ENCODE results near the gene HTT-AS.
"Not testable (repeated sequence)": the region's sequence is repeated elsewhere in the genome, so short reads cannot be mapped to it uniquely, and the experiment has no call there.

Gene HTT-AS

DNA sequence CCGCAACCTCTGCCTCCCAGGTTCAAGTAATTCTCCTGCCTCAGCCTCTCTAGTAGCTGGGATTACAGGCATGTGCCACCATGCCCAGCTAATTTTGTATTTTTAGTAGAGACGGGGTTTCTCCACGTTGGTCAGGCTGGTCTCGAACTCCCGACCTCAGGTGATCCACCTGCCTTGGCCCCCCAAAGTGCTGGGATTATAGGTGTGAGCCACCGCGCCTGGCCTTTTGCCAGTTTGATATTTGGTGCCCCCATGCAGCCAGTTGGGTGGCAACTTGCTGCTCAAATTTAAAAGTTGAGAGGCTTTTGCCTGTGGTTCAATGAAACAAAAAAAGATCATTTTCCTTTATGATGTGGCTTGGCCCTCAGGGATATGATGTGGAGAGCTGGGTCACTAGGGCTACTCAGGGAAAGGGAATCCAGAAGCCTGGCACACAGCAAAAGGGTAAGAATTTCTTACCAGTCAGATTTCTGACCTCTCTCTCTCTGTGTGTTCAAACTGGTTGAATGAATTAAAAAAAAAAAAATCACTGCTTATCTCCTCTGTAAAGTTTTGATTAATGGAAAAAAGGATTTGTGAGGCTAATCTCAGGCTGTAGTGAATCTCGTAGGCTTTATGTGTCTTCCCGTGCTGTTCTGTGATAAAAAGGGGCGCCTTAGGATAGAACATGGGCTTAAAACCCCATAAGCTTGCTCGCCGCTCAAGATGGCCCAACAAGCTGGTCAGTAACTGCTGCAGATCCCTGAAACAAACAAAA, 23.0 kb downstream of the HTT-AS start:
- not testable (repeated sequence) for DNase-seq (ENCODE audit: low read depth)

DNA sequence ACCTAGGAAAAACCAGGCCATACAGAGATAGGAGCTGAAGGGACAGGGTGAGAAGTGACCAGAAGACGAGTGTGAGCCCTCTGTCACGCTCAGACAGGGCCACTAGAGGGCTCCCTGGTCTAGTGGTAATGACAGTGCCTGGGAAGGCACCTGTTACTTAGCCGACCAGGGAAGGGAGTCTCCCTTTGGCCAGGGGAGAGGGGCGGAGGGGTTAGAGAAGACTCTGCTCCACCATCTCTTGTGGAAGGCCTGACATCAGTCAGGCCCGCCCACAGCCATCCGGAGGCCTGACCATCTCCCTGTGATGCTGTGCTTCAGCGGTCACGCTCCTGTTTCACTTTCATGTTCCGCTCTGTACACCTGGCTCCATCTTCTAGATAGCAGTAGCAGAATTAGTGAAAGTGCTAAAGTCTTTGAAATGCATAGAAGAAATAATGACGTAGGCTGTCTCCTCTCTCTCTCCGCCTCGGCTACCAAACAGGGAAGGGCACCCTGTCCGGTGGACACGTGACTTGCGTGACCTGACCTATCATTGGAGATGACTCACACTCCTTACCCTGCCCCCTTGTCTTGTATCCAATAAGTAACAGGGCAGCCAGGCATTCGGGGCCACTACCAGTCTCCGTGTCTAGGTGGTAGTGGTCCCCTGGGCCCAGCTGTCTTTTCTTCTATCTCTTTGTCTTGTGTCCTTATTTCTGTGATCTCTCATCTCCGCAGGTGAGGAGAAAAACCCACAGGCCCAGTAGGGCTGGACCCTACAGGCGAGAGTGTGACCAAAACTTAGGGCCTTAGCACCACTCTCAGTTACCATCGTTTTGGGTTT, 26.7 kb downstream of the HTT-AS start:
- DNase-seq (ENCODE audit: low read depth): peak; percentile 68

DNA sequence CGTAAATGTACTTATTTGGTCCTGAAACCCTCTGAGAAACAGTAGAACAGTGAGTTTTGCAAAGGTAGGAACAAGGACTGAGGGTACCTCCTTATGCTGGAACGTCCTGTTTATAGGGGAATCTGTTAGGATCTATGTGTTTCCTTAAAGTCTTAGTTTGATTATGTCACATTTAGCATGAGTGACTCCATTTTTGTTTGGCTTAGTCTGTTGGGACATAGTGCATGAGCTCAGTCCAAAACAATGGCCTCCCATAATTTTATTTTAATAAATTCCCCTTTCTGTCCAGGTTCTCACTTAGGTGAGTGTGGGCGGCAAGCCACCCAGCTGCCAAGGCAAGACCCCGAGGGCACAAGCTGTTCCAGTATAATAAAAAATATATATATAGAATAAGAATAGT, 27.7 kb downstream of the HTT-AS start:
- no peak for DNase-seq (ENCODE audit: low read depth)

DNA sequence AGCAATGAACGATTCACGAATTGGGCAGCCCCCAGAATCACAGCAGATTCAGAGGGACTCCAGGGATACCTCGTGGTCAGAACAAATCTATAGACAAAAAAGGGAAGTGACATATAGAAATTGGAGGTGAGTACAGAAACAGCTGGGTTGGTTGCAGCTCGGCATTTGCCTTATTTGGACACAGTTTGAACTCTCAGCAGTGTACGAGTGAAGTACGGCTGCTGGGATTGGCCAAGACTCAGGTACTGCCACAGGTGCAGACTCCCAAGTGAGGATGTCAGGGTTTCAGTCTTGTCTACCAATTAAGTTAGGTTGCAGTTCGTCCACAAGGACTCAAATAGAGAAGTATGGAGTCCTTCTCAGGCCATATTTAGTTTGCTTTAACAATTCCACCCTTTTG, 28.2 kb downstream of the HTT-AS start:
- DNase-seq (ENCODE audit: low read depth): no peak

DNA sequence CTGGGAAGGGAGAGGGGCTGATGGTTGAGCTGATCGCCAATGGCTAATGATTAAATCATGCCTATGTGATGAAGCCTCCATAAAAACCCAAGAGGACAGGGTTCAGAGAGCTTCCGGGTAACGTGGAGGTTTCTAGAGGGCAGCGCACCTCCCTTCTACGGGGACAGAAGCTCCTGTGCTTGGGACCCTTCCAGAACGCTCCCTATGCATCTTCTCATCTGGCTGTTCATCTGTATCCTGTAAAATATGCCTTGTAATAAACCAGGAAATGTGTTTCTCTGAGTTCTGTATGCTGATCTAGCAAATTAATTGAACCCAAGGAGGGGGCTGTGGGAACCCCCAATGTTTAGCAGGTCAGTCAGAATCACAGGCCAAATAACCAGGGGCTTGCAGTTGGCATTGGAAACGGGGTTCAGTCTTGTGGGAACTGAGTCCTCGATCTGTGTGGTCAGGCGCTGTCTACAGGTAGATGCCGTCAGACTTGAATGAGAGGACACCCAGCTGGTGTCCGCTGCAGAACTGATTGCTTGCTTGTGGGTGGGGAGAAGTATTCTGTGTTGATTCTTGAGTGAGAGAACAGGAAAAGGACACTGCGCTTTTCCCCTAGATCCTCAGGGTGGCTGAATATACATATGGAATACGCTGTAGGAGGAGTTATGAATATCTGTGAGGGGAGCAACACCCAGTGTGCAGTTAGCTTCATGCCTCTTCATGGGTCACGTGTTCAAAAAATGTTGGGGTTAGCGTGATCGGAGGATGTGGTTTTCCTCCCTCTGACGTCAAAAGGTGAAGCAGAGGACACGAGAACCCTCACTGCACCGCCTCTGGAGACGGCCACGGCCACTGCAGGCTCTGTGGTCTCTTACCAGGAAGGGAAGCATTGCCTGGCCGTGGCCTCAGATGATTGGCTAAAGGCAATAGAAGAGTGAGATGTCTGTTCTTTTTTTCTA, 29.2 kb downstream of the HTT-AS start:
- DNase-seq (ENCODE audit: low read depth): peak; percentile 52

DNA sequence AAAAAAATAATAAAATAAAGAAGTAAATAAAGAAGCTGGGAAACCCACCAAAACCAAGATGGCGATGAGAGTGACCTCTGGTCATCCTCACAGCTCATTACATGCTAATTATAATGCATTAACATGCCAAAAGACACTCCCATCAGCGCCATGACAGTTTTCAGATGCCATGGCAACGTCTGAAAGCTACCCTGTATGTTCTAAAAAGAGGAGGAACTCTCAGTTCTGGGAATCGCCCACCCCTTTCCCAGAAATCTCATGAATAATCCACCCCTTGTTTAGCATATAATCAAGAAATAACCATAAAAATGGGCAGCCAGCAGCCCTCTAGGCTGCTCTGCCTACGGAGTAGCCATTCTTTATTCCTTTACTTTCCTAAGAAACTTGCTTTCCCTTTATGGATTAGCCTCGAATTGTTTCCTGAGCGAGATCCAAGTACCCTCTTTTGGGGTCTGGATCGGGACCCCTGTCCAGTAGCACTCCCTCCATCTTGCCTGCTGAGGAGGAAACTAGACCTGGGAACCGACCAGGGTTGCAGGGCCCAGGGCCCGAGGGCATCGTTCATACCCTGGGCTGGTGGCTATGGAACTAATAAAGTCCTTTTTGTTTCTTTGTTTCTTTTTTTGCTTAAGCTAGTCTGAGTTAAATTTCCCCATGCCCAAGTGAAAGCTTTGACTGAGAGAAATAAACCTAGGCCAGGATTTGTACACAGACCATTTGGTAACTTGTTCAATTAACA, 30.9 kb downstream of the HTT-AS start:
- DNase-seq (ENCODE audit: low read depth): no peak

DNA sequence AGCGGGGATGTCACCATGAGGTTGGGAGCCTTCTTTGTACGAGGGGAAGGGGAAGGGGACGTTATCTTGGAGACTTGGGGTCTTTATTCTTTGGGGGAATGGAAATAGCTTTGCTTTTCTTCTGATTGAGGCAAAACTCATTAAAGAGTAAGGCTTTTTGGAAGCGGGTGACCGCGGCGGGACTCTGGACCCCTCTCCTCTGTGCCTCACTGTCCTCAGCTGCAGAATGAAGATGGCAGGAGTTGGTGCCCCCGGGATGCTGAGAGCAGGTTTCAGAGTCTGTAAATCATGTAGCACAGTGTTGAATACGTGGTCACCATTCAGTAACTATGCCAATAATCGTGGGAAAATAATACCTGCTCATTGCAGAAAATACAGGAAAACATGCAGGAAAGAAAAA, 32.1 kb downstream of the HTT-AS start:
- DNase-seq (ENCODE audit: low read depth): no peak

DNA sequence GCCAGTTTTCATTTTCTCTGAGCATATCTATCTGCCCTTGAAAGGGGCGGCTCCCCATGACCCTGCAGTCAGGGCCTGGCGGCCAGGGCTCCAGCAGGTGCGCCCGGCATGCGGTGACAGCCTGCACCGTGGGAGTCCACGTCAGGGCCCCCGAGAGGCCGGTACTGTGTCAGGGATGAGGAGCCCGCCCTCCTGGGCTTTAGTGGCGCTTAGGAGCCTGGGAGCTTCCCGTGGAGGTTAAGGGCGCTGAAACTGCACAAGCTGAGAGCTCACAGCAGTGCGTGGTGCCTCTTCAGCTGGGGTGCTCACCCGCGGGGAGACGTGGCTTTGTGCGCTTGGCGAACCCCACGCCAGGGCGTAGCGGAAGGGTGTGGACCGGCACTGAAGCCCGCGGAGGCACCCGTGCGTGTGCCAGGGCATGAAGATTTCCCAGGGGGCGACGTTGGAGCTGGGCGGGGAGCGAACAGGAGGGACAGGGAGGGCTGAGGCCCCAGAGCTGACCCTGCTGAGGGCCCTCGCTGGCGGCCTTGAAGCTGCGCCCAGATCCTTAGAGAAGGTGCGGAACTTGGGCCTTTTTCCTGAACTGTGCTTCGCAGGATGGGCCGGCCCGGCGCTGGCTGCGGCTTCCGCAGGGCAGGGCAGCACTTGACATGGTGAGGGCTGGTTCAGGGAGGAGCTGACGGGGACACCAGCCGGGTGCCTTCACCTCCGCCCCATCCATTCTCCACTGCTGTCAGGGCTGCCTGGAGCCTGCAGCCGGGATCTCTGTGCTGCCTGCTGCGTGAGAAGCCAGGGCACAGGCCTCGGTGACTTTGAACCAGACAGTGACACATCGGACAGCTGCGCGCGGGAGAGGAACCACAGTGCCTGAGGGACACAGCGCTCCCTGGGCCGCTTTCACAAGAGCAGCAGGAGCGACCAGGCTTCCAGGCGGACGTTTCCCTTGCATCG, 32.9 kb downstream of the HTT-AS start:
- peak; percentile 34 for DNase-seq (ENCODE audit: low read depth)

DNA sequence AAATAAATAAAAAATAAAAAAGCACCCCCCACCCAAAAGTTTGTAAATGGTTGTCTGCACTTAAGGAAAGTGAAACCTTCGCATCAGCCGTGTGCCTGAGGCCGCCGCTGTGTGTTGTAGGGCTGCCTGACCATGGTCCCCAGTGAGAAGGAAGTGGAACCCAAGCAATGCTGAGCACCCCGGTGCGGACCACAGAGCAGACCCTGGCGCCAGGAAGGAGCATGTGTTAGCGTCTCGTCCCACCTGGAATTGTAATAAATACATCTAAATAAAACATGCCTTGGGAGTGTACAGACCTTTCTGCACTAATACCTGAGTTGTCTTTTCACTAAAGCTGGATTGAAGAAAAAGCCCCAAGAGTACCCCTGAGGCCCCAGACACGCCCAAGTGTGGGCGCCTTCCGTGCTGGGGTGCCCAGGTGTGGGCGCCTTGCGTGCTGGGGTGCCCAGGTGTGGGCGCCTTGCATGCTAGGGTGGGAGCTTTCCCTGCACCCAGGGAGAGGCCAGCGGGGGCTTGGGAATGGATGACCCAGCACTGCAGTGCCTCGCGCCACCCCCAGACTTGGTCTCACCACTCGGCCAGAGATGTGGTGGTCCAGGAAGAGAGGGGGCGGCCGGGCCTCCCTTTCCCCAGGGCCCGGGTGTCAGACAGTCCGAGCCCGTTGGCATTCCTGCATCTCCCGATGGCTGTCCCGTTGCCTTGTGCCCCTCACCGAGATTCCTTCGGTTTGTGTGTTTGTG, 33.7 kb downstream of the HTT-AS start:
- DNase-seq (ENCODE audit: low read depth): no peak

DNA sequence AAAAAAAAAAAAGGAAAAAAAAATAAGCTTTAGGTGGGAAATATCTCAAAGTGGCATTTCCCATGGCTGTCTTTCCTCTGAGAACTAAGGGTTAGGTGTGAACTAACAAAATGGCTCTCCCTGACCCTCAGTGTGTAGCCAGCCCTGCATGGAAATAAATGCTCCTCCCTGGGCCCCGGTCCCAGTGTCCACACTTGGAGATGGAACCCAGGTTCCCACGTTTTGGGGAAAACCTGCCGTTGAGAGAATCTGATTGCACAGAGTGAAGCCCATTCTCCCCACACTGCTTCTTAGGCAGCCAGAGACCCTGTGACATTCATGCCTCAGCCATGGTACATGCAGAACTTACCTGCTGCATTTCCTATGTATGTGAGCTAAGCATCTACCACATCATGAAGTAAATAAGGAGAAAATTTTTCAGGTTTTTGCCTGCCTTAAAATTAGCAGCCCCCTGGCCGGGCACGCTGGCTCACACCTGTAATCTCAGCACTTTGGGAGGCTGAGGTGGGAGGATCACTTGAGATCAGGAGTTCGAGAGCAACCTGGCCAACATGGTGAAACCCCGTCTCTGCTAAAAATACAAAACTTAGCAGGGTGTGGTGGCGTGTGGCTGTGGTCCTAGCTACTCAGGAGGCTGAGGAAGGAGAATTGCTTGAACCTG, 34.5 kb downstream of the HTT-AS start:
- DNase-seq (ENCODE audit: low read depth): no peak

DNA sequence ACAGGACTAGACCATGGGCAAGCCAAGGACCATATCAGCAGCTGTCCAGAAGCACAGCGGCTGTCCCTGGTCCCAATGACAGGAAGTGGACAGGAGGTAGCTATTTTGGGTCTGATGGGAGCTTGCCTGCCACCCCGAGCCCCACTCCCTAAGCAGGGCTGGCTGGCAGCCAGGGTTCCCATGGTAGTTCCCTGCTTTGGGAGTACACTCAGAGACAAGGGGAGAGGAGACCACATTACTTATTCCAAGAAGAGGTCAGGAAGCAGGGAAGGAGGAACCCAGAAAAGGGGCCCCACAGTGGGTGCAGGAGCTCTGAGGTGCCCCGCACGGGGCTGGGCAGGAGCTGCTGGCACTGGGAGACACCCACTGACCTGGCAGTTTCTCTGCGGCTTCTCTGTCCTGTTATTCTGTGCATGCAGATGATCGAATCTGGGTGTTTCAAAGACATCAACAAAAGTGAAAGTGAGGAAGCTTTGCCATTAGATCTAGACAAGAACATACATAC, 36.3 kb downstream of the HTT-AS start:
- no peak for DNase-seq (ENCODE audit: low read depth)

DNA sequence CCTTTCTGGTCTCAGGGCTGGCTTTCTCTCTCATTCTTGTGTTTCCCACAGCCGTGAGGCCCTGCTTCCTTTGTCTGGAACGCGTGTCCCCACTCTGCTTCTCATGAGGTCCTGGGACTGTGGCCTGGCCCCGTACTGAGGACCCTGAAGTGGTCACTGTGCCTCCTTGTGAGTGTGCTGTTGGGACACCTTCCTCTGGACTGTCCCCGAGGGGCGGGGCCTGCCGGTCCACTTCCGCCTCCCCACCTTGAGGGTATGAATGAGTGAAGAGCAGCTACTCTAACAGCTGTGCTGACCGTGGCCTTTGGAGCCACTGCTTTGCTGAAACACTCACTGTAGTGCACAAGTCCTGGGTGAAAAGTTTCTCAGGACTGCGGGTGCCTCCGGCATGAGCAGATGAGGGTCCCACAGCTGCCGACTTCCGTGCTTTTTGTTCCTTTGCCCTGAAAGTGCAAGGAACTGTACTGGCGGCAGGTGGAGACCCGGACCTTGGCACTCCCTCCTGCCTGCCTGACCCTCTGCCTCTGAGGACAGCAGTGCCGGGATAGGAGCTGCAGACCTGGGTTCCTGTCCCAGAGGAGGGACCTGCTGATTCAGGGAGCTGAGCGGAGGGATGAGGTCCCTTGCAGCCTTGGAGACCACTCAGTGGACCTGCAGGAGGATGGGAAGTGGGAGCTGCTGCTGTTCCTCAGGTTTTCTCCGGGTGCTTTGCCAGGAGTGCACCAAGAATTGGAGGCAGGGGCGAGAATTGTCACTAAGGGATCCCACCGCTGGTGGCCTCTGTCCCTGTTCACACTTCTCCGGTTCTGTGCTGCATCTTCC, 38.0 kb downstream of the HTT-AS start:
- no peak for DNase-seq (ENCODE audit: low read depth)

DNA sequence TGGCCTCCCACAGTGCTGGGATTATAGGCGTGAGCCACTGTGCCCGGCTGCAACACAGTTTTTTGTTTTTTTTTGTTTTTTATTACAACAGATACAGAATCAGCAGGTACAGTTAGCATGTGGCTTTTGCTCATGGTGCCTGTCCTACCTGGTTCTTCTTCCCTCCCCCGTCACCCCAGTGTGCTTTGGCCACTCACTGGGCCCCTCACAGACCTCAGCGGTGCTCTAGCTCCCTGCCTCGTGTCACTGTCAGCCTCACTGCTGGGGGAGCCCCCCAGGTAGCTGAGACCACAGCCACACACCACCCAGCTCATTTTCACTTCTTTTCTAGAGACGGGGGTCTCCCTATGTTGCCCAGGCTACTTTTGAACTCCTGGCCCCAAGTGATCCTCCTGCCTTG, 38.7 kb downstream of the HTT-AS start:
- DNase-seq (ENCODE audit: low read depth): no peak

DNA sequence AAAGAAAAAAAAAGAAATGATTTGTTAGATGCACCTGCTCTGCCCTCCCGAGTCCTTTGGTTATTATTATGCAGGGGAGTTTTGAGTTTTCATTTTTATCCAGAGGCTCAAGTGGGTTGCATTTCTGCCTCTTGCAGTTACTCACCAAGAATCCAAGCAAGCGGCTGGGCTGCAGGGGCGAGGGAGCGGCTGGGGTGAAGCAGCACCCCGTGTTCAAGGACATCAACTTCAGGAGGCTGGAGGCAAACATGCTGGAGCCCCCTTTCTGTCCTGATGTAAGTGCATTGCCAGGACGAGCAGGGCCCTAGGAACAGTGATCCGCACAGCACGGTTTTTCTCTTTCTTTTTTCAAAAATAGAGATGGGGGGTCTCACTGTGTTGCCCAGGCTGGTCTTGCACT, 39.1 kb downstream of the HTT-AS start:
- no peak for DNase-seq (ENCODE audit: low read depth)

DNA sequence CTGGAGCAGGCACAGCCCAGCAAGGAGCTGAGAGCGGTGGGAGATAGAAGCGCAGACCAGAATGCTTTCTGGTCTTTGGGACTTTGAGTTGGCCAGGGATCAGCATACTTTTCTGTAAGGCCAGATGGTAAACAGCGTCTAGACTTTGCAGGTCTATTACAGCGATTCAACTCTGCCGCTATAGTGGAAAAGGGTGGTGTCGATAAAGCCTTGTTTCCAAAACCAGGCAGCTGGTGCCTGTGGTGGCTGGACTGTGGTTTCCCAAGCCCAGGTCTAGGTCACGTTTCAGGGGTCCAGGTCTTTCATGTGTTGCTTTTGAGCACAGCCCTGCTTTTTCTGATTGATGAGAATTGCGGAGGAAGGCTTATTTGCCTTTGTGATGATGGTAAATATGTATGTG, 40.1 kb downstream of the HTT-AS start:
- DNase-seq (ENCODE audit: low read depth): no peak

DNA sequence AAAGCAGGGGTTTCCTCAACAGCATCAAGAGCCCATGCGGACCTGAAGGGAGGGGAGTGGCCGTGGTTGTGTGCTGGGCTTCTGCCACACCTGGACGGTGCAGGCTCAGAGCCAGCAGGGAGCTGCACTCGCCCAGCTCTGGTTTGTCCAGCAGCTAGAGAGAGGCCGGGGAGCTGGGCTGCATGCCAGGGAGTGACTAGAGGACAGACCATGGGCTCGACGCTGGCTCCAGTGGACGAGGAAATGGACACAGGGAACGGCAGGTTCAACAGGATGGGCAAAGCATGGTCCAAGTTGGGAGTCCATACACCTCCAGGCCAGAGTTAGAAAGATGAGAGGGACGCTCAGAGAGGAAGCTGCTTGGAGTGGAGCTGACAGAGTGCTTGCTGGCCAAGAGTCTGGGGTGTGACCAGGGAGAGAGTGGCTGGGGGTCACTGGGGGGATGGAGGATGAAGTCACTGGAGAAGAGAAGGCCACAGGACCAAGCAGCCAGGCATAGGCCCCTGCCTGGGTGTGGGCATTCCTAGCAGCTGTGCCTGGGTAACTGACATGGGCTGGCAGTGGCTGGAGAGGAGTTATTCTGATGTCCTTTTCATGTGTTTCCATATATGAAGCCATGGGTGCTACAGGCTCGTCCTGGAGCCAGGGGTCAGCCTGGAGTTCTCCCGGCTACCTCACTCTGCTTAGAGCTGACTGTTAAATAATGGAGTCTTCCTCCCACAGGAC, 42.8 kb downstream of the HTT-AS start:
- no peak for DNase-seq (ENCODE audit: low read depth)

DNA sequence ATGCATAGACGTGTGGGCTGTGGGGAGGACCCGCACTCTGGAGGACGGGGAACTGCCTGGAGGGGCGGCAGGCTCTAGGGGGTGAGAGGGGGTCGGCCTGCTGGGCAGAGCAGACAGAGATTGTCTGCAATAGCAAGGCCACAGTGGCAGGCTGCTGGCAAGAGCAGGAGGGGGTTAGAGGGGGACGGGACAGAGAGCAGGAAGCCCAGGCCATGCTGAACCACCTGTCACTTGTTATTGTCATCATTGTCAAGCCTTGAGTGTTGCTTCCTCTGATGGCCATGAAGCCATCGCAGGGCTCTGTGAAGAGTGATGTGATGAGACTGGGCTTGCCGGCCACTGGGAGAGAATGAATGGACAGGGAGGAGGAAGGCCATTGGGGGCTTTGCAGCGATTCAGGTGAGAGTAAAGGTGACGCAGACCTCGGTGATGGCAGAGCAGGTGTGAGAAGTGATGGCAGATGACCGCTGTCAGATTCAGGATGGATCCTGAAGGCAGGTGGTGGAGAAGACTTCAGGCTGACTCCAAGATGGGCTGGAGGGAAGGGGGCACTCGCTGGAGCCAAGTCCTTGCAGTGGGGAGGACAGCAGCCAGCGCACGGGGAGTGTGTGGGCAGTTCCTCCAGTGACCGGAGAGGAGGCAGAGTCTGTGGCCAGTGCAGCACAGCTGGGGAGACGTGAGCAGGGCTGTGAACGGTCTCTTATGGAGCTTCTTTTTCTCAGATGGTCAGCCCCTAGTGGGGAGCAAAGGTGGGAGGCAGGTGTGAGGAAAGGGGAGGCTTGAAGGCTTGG, 43.6 kb downstream of the HTT-AS start:
- DNase-seq (ENCODE audit: low read depth): no peak

Measured in activated T-cell treated with anti-CD3 and anti-CD28 coated beads for 48 hours (primary cell).